KMS-11 (cell line): Measurements from ENCODE around the gene GRHL3.
"Not testable (repeated sequence)": the region's sequence is repeated elsewhere in the genome, so short reads cannot be mapped to it uniquely, and the experiment has no call there.

ENCODE experiments used
- H2AFZ ChIP-seq: fragments of 200-600 bp; sonication (generic); 2 replicates; pipeline ENCODE4 v1.6.1; 2016; ENCODE audit warnings: antibody characterized with exemption, mixed run types, low read depth
- H3K27ac ChIP-seq: fragments of 200-600 bp; sonication (generic); 2 replicates; pipeline ENCODE4 v1.6.1; 2016; ENCODE audit warnings: mild to moderate bottlenecking, mixed run types
- H3K27me3 ChIP-seq: fragments of 200-600 bp; sonication (generic); 2 replicates; pipeline ENCODE4 v1.6.1; 2017; ENCODE audit warnings: mild to moderate bottlenecking, low read depth, mixed run types, moderate library complexity; ENCODE audit not compliant: insufficient read depth
- H3K36me3 ChIP-seq: fragments of 200-600 bp; sonication (generic); 2 replicates; pipeline ENCODE4 v1.6.1; 2017; ENCODE audit warnings: mild to moderate bottlenecking, mixed run types; ENCODE audit not compliant: insufficient read depth
- H3K4me1 ChIP-seq: fragments of 200-600 bp; sonication (generic); 2 replicates; pipeline ENCODE4 v1.6.1; 2016; ENCODE audit warnings: mild to moderate bottlenecking, low read depth, mixed run types; ENCODE audit not compliant: poor library complexity, severe bottlenecking
- H3K4me2 ChIP-seq: fragments of 200-600 bp; sonication (generic); 2 replicates; pipeline ENCODE4 v1.7.0; 2016; ENCODE audit warnings: mild to moderate bottlenecking, mixed run types
- H3K4me3 ChIP-seq: fragments of 200-600 bp; sonication (generic); IDR thresholded peaks from 2 replicates; pipeline ENCODE4 v1.6.1; 2017; ENCODE audit warnings: low read depth, low read length, mixed read lengths; ENCODE audit not compliant: insufficient read depth
- H3K79me2 ChIP-seq: fragments of 200-600 bp; sonication (generic); 2 replicates; pipeline ENCODE4 v1.6.1; 2016; ENCODE audit warnings: low read depth, mixed run types; ENCODE audit not compliant: insufficient read depth
- H3K9ac ChIP-seq: fragments of 200-600 bp; sonication (generic); 2 replicates; pipeline ENCODE4 v1.6.1; 2016; ENCODE audit warnings: mild to moderate bottlenecking, mixed run types
- H4K20me1 ChIP-seq: fragments of 200-600 bp; sonication (generic); 2 replicates; pipeline ENCODE4 v1.6.1; 2016; ENCODE audit warnings: mild to moderate bottlenecking, mixed run types; ENCODE audit not compliant: insufficient read depth
- TF ChIP-seq, protein P1 (sequence below): fragments of 200-600 bp; sonication (generic); conservative IDR thresholded peaks from 2 replicates; pipeline ENCODE4 v1.6.1; 2017; ENCODE audit warnings: low read depth, mild to moderate bottlenecking, antibody characterized with exemption, low read length, moderate library complexity, mixed read lengths

Gene GRHL3

GRCh38 chr1:24286246-24287010, 32.7 kb upstream of the GRHL3 start:
- Histone ChIP-seq H3K27me3 (no peaks in the 10 kb centered on the region), H2AFZ (no peak overlapping the region)

DNA sequence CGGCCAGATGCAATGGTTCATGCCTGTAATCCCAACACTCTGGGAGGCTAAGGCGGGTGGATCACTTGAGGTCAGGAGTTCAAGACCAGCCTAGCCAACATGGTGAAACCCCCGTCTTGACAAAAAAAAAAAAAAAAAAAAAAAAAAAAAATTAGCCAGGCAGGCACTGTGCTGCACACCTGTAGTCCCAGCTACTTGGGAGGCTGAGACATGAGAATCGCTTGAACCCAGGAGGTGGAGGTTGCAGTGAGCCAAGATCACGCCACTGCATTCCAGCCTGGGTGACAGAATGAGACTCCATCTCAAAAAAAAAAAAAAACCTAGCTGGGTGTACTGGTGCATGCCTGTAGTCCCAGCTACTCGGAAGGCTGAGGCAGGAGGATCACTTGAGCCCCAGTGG, 31.4 kb upstream of the GRHL3 start:
- H3K27ac ChIP-seq: not testable (repeated sequence)

More at GRCh38 chr1:24286246-24287010, 32.7 kb upstream of the GRHL3 start:
- Histone ChIP-seq H3K4me3 (no peak overlapping the region), H3K4me1 (no peaks in the 10 kb centered on the region), H4K20me1 (no peaks in the 10 kb centered on the region), H3K4me2 (no peak overlapping the region), H3K27ac (no peak overlapping the region), H3K36me3 (no peaks in the 10 kb centered on the region), H3K79me2 (no peaks in the 10 kb centered on the region), H3K9ac (no peak overlapping the region)
- TF ChIP-seq, protein P1, sequence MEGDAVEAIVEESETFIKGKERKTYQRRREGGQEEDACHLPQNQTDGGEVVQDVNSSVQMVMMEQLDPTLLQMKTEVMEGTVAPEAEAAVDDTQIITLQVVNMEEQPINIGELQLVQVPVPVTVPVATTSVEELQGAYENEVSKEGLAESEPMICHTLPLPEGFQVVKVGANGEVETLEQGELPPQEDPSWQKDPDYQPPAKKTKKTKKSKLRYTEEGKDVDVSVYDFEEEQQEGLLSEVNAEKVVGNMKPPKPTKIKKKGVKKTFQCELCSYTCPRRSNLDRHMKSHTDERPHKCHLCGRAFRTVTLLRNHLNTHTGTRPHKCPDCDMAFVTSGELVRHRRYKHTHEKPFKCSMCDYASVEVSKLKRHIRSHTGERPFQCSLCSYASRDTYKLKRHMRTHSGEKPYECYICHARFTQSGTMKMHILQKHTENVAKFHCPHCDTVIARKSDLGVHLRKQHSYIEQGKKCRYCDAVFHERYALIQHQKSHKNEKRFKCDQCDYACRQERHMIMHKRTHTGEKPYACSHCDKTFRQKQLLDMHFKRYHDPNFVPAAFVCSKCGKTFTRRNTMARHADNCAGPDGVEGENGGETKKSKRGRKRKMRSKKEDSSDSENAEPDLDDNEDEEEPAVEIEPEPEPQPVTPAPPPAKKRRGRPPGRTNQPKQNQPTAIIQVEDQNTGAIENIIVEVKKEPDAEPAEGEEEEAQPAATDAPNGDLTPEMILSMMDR: no peak

DNA sequence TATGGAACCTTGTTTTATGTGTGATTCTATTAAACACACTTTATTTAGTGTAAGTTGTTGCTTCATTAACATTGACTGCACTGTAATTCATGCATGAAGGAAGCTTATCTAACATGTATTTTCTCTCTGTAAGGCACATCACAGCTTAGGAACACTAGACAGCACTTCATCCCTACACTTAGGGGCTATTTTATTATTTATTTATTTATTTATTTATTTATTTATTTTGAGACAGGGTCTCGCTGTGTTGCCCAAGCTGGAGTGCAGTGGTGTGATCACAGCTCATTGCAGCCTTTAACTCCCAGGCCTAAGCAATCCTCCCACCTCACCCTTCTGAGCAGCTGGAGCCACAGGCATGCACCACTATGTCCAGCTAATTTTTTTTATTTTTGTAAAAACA, 30.7 kb upstream of the GRHL3 start:
- TF ChIP-seq, protein P1: no peak
- Histone ChIP-seq H3K79me2 (no peaks in the 10 kb centered on the region), H3K36me3 (no peaks in the 10 kb centered on the region), H2AFZ (no peak overlapping the region), H3K9ac (no peak overlapping the region), H4K20me1 (no peaks in the 10 kb centered on the region), H3K4me3 (no peak overlapping the region), H3K27ac (no peak overlapping the region), H3K27me3 (no peaks in the 10 kb centered on the region), H3K4me2 (no peak overlapping the region), H3K4me1 (no peaks in the 10 kb centered on the region)

More for the DNA sequence above, 31.4 kb upstream of the GRHL3 start:
- H3K79me2 ChIP-seq, H3K4me3 ChIP-seq, H3K4me2 ChIP-seq, H3K9ac ChIP-seq, H4K20me1 ChIP-seq, H2AFZ ChIP-seq, H3K36me3 ChIP-seq, H3K4me1 ChIP-seq, H3K27me3 ChIP-seq: not testable (repeated sequence)

- no peak overlapping the region for H3K4me3 ChIP-seq
- H3K36me3 ChIP-seq: no peaks in the 10 kb centered on the region
- no peak overlapping the region for H3K4me2 ChIP-seq
- TF ChIP-seq, protein P1: no peak
- no peaks in the 10 kb centered on the region for H3K79me2 ChIP-seq
- no peak overlapping the region for H3K9ac ChIP-seq
- no peaks in the 10 kb centered on the region for H3K27me3 ChIP-seq
- no peak overlapping the region for H3K27ac ChIP-seq
- no peak overlapping the region for H2AFZ ChIP-seq
- H4K20me1 ChIP-seq: no peaks in the 10 kb centered on the region
- no peaks in the 10 kb centered on the region for H3K4me1 ChIP-seq
Observed at GRCh38 chr1:24289937-24290595, 29.1 kb upstream of the GRHL3 start.
